Neural cell (in vitro differentiated cells): ENCODE results near the gene RNF8. TPM values are rescaled to one million over a fixed set of nuclear protein-coding genes. Genes with fewer than 3 reads are reported as not detected.

Source experiments
- H2AFZ ChIP-seq: fragments of 200-600, 300-800 bp; sonication (generic), shearing (Covaris generic); 2 replicates; pipeline ENCODE4 v1.6.0; 2014; ENCODE audit warnings: low read depth, mild to moderate bottlenecking, antibody characterized with exemption, low read length, moderate library complexity
- H3F3A ChIP-seq: fragments of 200-600 bp; shearing (Covaris generic); 2 replicates; pipeline ENCODE4 v1.6.1; 2016; ENCODE audit warnings: mild to moderate bottlenecking, moderate library complexity, mixed read lengths, antibody characterized with exemption, low read length; ENCODE audit not compliant: insufficient read depth, poor library complexity, severe bottlenecking
- H3K27ac ChIP-seq: fragments of 200-600, 300-800 bp; sonication (generic), shearing (Covaris generic); 2 replicates; pipeline ENCODE4 v1.5.1; 2014; ENCODE audit warnings: mild to moderate bottlenecking, low read length, moderate library complexity
- H3K27me3 ChIP-seq: fragments of 300-800, 200-600 bp; sonication (generic), shearing (Covaris generic); 2 replicates; pipeline ENCODE4 v1.6.0; 2014; ENCODE audit warnings: mild to moderate bottlenecking, low read depth, low read length, moderate library complexity; ENCODE audit not compliant: insufficient read depth
- H3K36me3 ChIP-seq: fragments of 300-800, 200-600 bp; sonication (generic), shearing (Covaris generic); 2 replicates; pipeline ENCODE4 v1.5.1; 2014; ENCODE audit warnings: mild to moderate bottlenecking, antibody characterized with exemption, low read length, moderate library complexity; ENCODE audit not compliant: insufficient read depth
- H3K4me2 ChIP-seq: fragments of 300-800, 200-600 bp; sonication (generic), shearing (Covaris generic); 2 replicates; pipeline ENCODE4 v1.6.0; 2014; ENCODE audit warnings: mild to moderate bottlenecking, low read length
- H3K4me3 ChIP-seq: fragments of 300-800, 200-600 bp; sonication (generic), shearing (Covaris generic); 2 replicates; pipeline ENCODE4 v1.5.1; 2014; ENCODE audit warnings: mild to moderate bottlenecking, low read length, moderate library complexity
- H3K79me2 ChIP-seq: fragments of 200-600 bp; shearing (Covaris generic); replicated peaks from 2 replicates; pipeline ENCODE4 v1.6.0; 2014; ENCODE audit warnings: mild to moderate bottlenecking, low read length, moderate library complexity; ENCODE audit not compliant: insufficient read depth
- H3K9ac ChIP-seq: fragments of 300-800, 200-600 bp; sonication (generic), shearing (Covaris generic); 2 replicates; pipeline ENCODE4 v1.6.1; 2016; ENCODE audit warnings: mild to moderate bottlenecking, low read length, mixed read lengths
- H3K9me2 ChIP-seq: fragments of 200-600 bp; shearing (Covaris generic); 2 replicates; pipeline ENCODE4 v1.6.1; 2016; ENCODE audit warnings: mild to moderate bottlenecking, low read length, mixed read lengths; ENCODE audit not compliant: insufficient read depth
- H3K9me3 ChIP-seq: fragments of 200-600, 300-800 bp; sonication (generic), shearing (Covaris generic); 2 replicates; pipeline ENCODE4 v1.6.1; 2016; ENCODE audit warnings: mild to moderate bottlenecking, mixed run types, low read length, moderate library complexity, mixed read lengths
- H4K20me1 ChIP-seq: fragments of 200-600 bp; shearing (Covaris generic); 2 replicates; pipeline ENCODE4 v1.6.1; 2016; ENCODE audit warnings: mild to moderate bottlenecking, mixed run types; ENCODE audit not compliant: insufficient read depth
- EP300 ChIP-seq: fragments of 450-650 bp; conservative IDR thresholded peaks from 2 replicates; pipeline ENCODE4 v1.6.1; 2014; ENCODE audit warnings: antibody characterized with exemption, mild to moderate bottlenecking, moderate library complexity; ENCODE audit not compliant: poor library complexity, severe bottlenecking
- EZH2 ChIP-seq: fragments of 200-600, 300-800 bp; shearing (Covaris generic), sonication (generic); IDR thresholded peaks from 2 replicates; pipeline ENCODE4 v1.6.1; 2014; ENCODE audit warnings: antibody characterized with exemption, low read length, borderline replicate concordance, mild to moderate bottlenecking; ENCODE audit not compliant: insufficient read depth, poor library complexity, severe bottlenecking
- MXI1 ChIP-seq: fragments of 450-650 bp; conservative IDR thresholded peaks from 2 replicates; pipeline ENCODE4 v1.6.1; 2014; ENCODE audit warnings: antibody characterized with exemption, mild to moderate bottlenecking; ENCODE audit not compliant: poor library complexity, severe bottlenecking
- POLR2AphosphoS5 ChIP-seq: IDR thresholded peaks from 2 replicates; pipeline ENCODE4 v1.6.1; 2012
- RAD21 ChIP-seq: fragments of 450-650 bp; conservative IDR thresholded peaks from 2 replicates; pipeline ENCODE4 v1.6.1; 2014; ENCODE audit warnings: antibody characterized with exemption, mild to moderate bottlenecking, moderate library complexity
- SMC3 ChIP-seq: fragments of 450-650 bp; conservative IDR thresholded peaks from 2 replicates; pipeline ENCODE4 v1.6.1; 2014; ENCODE audit warnings: antibody characterized with exemption, mild to moderate bottlenecking, moderate library complexity; ENCODE audit not compliant: poor library complexity
- TAF1 ChIP-seq: IDR thresholded peaks from 2 replicates; pipeline ENCODE4 v1.6.1; 2012; ENCODE audit warnings: low read depth
- polyA plus RNA-seq: library from polyadenylated mRNA; depleted of rRNA; stranded (reverse); fragments of >200 nt; gene quantifications from 2 replicates; pipeline ENCODE4 v1.2.3, GENCODE V29; 2014
- TF ChIP-seq, protein P1 (sequence below): fragments of 450-650 bp; IDR thresholded peaks from 2 replicates; pipeline ENCODE4 v1.5.1; 2014; ENCODE audit warnings: antibody characterized with exemption, mild to moderate bottlenecking, moderate library complexity; ENCODE audit not compliant: poor library complexity, severe bottlenecking
- TF ChIP-seq, protein P2 (sequence below): IDR thresholded peaks from 2 replicates; pipeline ENCODE4 v1.6.1; 2012; ENCODE audit warnings: borderline replicate concordance

The RNF8 gene
- polyA plus RNA-seq, 1 donor from 2014 or later: 54.0 TPM

GRCh38 chr6:37362101-37362828 lies 8.5 kb downstream of the RNF8 start:
- no peak overlapping the region for H3K27ac ChIP-seq
- TF ChIP-seq TAF1 (no peak), SMC3 (no peak), POLR2AphosphoS5 (no peak), RAD21 (no peak), MXI1 (no peak), EP300 (no peak), EZH2 (no peak)
- TF ChIP-seq, protein P1, sequence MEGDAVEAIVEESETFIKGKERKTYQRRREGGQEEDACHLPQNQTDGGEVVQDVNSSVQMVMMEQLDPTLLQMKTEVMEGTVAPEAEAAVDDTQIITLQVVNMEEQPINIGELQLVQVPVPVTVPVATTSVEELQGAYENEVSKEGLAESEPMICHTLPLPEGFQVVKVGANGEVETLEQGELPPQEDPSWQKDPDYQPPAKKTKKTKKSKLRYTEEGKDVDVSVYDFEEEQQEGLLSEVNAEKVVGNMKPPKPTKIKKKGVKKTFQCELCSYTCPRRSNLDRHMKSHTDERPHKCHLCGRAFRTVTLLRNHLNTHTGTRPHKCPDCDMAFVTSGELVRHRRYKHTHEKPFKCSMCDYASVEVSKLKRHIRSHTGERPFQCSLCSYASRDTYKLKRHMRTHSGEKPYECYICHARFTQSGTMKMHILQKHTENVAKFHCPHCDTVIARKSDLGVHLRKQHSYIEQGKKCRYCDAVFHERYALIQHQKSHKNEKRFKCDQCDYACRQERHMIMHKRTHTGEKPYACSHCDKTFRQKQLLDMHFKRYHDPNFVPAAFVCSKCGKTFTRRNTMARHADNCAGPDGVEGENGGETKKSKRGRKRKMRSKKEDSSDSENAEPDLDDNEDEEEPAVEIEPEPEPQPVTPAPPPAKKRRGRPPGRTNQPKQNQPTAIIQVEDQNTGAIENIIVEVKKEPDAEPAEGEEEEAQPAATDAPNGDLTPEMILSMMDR: no peak
- TF ChIP-seq, protein P2, sequence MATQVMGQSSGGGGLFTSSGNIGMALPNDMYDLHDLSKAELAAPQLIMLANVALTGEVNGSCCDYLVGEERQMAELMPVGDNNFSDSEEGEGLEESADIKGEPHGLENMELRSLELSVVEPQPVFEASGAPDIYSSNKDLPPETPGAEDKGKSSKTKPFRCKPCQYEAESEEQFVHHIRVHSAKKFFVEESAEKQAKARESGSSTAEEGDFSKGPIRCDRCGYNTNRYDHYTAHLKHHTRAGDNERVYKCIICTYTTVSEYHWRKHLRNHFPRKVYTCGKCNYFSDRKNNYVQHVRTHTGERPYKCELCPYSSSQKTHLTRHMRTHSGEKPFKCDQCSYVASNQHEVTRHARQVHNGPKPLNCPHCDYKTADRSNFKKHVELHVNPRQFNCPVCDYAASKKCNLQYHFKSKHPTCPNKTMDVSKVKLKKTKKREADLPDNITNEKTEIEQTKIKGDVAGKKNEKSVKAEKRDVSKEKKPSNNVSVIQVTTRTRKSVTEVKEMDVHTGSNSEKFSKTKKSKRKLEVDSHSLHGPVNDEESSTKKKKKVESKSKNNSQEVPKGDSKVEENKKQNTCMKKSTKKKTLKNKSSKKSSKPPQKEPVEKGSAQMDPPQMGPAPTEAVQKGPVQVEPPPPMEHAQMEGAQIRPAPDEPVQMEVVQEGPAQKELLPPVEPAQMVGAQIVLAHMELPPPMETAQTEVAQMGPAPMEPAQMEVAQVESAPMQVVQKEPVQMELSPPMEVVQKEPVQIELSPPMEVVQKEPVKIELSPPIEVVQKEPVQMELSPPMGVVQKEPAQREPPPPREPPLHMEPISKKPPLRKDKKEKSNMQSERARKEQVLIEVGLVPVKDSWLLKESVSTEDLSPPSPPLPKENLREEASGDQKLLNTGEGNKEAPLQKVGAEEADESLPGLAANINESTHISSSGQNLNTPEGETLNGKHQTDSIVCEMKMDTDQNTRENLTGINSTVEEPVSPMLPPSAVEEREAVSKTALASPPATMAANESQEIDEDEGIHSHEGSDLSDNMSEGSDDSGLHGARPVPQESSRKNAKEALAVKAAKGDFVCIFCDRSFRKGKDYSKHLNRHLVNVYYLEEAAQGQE: no peak
- no peaks in the 10 kb centered on the region for H3F3A ChIP-seq
- no peaks in the 10 kb centered on the region for H3K27me3 ChIP-seq
- H3K9me3 ChIP-seq: no peaks in the 10 kb centered on the region
- no peak overlapping the region for H3K4me2 ChIP-seq
- H3K9me2 ChIP-seq: no peaks in the 10 kb centered on the region
- no peaks in the 10 kb centered on the region for H4K20me1 ChIP-seq
- H3K9ac ChIP-seq: no peak overlapping the region
- H2AFZ ChIP-seq: no peak overlapping the region
- peaks cover 6% of the 10 kb centered on the region for H3K36me3 ChIP-seq
- no peak overlapping the region for H3K4me3 ChIP-seq
- peaks cover 14% of the 10 kb centered on the region for H3K79me2 ChIP-seq

DNA sequence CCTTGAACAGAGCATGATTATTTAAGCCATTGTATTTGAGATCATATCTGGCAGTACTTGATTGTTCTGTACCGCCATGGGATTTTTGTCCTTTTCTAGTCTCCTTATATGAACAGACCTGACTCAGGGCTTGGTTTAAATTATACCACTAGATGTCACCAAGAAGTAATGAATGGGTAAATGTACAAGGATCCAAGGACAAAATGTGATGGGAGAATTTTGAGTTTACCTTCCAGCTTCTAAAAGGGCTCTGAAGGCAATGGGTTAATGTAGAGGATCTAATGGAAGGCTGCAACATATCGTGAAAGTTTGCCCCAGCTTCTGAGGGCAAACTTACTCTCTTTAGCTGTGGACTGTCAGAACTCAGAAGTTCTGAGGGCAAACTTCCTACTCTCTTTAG lies 12.0 kb downstream of the RNF8 start:
- H3K27me3 ChIP-seq: no peaks in the 10 kb centered on the region
- H3K36me3 ChIP-seq: peaks cover 11% of the 10 kb centered on the region
- H3K9me2 ChIP-seq: no peaks in the 10 kb centered on the region
- no peaks in the 10 kb centered on the region for H3K79me2 ChIP-seq
- H3K4me2 ChIP-seq: no peak overlapping the region
- no peaks in the 10 kb centered on the region for H3F3A ChIP-seq
- no peak overlapping the region for H3K9ac ChIP-seq
- no peaks in the 10 kb centered on the region for H3K9me3 ChIP-seq
- H3K27ac ChIP-seq: no peak overlapping the region
- TF ChIP-seq TAF1 (no peak), SMC3 (peak; percentile 68), POLR2AphosphoS5 (no peak), RAD21 (peak; percentile 74), MXI1 (no peak)
- TF ChIP-seq, protein P2: no peak
- TF ChIP-seq, protein P1: peak; percentile 71
- H2AFZ ChIP-seq: no peak overlapping the region
- no peak overlapping the region for H3K4me3 ChIP-seq
- no peaks in the 10 kb centered on the region for H4K20me1 ChIP-seq
